GM19455 (cell line): ENCODE measurements around the gene WDR91.
A peak's percentile ranks its signal among the peaks of the same experiment; 100 is the strongest.
"Not testable (repeated sequence)": the region's sequence is repeated elsewhere in the genome, so short reads cannot be mapped to it uniquely, and the experiment has no call there.

Source experiments
- ATAC-seq: cut with Tn5 transposase; IDR thresholded peaks from one replicate; pipeline ENCODE4 v1.9.1; 2021; ENCODE audit not compliant: unreplicated experiment

The WDR91 gene

DNA sequence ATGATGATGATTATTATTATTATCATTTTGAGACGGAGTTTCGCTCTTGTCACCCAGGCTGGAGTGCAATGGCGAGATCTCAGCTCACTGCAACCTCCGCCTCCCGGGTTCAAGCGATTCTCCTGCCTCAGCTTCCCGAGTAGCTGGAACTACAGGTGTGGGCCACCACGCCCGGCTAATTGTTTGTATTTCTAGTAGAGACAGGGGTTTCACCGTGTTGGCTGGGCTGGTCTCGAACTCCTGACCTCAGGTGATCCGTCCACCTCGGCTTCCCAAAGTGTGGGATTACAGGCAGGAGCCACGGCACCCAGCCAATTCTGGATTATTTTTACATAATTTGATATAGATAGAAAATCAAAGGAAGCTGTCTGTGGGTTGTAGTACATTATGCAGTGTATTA lies 22.8 kb upstream of the WDR91 start:
- not testable (repeated sequence) for ATAC-seq

DNA sequence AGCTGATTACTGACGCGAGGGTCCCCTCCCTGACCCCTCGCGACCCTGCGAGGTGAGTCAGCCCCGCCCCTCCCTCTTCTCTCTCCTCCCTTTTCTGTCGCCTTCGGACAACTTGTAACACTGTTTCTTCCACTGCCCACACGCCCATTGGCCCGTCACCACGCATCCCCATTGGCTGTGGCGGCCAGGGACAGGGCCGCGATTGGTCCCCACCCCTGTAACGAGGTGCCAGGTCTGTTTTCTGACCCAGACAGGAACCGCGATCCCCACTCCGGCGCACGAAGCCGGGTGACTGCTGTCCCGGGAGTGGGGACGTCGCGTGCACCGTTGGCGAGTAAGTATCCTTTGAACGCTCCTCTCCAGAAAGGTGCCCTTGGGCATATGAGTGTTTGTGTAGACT lies 22.2 kb upstream of the WDR91 start, which contains the start of gene STRA8:
TSS of gene STRA8 (plus strand) at position 269 of the 400 bp plus-strand sequence. CDS start 6,687 bp downstream, outside the sequence.
- no peak for ATAC-seq

DNA sequence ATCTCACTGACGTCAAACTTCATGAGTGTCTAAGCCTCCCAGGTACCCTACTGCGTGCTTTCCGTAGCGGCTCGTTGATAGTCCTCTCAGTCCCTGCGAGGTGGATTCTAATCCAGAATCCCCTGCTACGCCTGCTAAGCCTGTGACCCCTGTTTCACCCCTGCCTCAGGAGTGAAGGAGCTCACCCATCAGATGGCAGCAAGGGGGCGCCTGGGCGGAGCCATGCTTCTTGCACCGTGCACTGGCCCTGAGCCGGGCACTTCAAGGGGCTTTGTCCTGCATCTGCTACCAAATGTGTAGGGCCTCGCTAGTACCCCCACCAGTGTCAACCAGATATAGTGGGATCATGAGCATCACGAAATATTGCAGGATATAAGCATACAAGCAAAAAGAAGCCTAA lies 21.4 kb upstream of the WDR91 start:
- ATAC-seq, result no peak

DNA sequence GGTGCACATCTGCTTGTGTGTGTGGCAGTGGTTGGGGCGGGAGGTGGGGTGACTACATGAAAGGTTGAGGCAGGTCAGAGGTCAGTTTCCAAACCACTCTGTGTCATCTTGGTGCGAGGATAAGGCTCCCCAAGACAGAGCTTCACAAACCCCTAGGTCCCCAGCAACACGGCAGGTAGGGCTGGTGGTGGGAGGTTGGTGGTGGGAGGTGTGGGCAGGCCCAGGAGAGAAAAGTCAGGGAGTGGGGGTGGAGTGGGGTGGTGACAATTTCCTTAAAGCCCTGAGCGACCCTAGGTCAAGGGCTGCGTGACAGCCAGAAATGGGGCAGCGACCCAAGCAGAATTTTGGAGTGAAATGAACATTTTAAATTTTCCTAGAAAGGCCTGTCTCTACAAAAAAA lies 20.8 kb upstream of the WDR91 start:
- ATAC-seq, result no peak

DNA sequence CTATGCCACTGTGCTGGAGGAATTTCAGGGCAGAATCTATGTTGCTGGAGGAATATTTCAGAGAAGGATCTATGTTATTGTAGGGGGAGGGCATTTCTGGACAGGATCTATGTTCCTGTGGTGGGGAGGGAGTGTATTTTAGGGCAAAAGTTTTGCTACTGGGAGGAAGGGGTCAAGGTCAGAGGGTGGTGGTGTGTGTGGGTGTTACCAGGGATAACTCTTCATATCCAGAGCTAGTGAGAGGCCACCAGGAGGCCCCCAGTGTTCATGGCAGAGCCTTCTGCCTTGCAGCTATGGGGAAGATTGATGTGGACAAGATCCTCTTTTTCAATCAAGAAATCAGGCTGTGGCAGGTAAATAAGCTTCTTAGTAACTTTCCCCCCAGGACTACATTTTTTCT lies 20.4 kb upstream of the WDR91 start:
- no peak for ATAC-seq

DNA sequence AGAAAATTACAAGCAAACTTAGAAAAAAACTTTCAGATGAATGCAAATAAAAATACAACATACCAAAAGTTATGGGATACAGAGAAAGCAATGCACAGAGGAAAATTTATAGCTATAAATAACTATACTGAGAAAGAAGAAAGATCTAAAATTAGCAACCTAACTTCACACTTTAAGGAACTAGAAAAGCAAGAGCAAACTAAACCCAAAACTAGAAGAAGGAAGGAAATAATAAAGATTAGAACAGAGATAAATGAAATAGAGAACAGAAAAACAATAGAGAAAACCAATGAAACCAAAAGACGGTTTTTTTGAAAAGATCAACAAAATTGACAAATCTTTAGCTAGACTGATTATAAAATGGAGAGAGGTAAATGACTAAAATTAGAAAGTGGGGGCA lies 12.7 kb upstream of the WDR91 start:
- no peak for ATAC-seq

DNA sequence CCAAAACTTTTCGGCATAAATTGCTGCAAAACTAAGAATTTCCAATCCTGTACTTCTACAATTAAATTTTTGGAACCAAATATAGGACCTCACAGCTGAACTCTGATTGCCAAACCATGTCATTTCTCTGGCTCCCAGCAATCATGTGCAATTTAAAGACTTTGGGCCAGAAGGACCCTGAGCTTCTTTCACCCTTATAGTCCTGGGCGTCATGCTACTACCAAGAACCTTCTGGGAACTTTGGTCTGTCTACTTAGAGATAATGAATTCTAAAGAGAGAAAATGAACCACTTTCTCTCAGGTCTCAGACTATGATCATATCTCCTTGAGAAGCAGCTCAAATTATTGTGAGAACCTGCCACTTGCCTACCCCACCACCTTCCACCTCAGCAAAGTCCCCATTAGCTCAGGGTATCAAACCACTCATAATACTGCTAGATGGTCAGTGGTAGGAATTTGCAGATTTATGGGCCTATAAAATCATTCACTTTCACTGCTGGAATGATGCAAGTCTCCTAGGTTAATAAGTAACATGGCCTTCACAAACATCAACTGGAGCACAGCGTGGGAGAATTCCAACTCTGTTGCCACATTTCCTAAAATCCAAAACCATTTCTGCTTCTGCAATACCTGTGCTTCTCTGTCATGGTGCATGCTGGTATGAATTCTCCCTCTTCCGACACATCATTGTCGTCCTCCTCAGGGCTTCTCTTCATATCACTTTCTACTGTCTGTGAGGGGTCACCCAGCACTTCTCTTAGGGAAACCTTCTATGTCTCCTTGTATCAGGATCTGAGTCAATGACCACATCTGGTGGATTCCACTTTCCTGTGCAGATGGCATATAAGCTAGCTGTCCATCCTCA lies 6.6 kb upstream of the WDR91 start:
- ATAC-seq, result no peak

DNA sequence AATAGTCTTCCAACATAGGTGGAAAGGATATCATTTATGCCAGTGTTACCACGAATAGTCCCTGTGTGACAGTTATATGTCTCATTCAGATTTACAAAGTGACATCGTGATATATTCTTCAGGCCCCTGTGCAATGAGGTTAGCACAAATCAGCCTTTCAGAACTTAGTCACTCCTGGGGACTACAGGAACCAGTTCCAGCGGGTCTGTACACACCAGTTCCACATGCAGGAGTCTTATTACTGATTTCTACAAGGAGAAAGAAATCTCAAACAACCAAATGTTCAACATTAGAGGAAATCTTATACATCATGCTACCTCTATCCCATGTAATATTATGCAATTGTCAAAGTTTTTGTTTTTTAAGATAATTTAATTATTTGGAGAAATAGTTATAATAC lies 4.4 kb upstream of the WDR91 start:
- no peak for ATAC-seq

DNA sequence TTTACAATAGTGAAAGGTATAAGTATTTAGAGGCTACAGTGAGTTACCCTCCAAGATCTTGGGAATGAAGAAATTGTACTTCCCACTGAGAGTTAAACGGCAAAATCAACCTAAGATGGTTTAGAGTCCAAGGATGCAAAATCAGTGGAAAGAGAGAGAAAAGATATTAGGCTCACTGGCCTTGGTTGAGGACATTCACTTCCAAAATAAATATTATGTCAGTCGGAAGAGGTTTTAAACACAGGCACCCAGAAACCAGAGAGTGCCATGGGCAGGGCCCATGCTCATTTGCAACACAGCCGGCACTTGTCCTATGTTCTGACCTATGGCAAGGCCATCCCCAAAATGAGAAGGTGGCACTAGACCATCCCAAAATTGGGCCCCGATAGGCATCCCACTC lies 3.9 kb upstream of the WDR91 start:
- ATAC-seq, result no peak

DNA sequence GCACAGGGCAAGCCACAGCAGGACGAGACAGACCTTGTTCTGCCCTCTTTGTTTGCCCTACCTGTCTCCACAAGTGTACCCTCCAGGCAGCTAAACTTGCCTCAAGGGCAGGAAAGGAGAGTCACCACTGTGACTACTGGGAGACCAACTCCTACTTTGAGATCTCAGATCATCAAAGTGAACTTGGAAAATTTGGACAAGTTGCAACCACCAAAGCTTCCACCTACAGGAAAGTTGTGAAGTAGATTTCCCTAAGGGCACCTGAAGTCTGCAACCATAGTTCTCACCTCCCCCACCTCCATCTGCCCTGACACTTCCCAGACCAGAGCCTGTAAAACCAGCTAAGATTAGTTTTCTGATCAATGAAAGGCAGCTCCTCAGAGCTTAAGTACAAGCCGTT lies 2.5 kb upstream of the WDR91 start:
- no peak for ATAC-seq

DNA sequence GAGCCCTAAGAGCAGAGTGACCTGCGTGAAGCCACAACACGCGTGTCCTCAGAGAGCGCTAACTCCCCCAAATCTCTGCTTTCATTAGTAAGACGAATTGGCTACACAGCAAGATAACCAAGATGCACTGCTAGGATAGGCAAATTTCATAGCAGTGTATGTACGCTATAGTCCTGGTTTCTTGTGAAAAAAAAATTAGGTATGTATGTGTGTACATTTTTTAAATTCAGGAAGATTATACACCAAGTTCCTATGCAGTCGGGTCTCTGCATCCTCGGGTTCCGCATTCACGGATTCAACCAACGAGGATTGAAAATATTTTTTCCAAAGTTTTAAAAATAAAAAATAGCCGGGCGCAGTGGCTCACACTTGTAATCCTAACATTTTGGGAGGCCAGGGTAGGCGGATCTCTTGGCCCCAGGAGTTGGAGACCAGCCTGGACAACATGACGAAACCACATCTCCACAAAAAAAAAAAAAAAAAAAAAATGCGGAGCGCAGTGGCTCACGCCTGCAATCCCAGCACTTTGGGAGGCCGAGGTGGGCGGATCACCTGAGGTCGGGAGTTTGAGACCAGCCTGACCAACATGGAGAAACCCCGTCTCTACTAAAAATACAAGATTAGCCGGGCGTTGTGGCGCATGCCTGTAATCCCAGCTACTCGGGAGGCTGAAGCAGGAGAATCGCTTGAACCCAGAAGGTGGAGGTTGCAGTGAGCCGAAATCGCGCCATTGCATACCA lies 790 bp upstream of the WDR91 start:
- ATAC-seq, result not testable (repeated sequence)

DNA sequence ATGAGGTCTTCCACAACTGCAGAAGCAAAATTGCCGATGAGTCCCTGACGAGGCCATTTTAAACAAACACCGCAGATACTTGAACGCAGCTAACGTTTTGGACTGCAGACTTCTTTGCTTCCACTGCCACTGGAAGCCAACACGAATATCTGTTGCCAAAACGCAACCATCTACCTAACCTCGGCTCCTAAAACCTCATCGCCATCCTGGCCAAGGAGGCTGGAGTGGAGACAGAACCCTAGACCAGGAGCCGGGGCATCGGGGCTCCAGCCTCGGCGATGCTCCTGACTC lies 493 bp downstream of the WDR91 start:
- no peak for ATAC-seq

DNA sequence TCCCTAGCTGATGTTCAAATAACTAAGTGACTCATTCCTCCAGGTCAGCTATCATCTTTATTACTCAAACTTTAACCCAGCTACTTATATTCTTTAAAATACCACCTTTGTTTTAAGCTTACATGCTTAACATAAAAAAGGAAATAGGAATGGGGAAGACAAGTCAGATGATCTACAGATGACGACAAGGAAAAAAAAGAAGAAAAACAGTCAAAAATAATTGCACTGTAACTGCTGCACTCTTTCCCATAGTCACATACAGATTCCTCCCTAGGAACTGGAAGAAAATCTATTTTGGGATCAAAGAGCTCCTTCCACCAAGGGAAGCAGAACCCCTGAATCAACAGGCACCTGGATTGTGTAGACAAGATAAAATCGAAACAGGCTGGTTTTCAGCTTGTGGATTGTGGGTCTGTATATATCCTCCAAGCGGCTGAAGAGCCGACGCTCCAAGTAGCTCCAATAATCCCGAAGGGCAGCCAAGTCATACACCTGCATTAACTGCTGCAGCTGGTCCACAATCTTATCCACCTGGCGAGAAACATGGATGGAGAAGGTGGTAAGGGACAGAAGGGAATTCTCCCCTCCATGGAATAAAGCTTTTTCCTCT lies 2.0 kb downstream of the WDR91 start:
- no peak for ATAC-seq

DNA sequence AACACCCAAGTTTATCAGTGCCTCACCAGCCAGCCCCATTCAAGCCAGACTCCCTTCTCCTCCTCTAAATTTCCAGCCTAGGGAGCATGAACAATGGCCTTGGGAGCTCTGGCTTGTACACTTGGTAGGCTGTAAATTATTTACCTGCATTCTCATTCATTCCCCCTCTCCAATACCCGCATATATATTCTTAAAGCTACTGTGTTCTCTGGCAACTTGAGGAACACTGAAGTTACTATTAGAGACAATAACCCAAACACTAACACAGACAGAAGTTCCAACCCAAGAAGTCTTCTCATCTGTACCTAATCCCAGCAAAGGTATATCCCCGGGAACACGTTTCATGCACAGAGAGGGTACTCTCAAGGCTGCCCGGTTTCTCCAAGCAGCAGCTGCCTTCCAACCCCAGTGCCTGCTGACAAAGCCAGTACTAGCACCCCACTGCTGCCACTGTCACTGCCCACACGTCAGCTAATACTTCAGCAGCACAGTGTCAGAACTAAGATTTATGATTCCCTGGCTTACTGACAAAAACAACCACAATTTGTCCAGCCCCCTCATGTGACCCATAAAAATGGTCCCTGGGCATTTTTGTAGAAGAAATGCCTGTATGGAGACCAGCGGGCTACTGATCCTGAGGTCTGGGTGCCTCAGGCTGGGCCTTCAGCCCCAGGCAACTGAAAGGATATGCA lies 3.1 kb downstream of the WDR91 start:
- ATAC-seq, result no peak

DNA sequence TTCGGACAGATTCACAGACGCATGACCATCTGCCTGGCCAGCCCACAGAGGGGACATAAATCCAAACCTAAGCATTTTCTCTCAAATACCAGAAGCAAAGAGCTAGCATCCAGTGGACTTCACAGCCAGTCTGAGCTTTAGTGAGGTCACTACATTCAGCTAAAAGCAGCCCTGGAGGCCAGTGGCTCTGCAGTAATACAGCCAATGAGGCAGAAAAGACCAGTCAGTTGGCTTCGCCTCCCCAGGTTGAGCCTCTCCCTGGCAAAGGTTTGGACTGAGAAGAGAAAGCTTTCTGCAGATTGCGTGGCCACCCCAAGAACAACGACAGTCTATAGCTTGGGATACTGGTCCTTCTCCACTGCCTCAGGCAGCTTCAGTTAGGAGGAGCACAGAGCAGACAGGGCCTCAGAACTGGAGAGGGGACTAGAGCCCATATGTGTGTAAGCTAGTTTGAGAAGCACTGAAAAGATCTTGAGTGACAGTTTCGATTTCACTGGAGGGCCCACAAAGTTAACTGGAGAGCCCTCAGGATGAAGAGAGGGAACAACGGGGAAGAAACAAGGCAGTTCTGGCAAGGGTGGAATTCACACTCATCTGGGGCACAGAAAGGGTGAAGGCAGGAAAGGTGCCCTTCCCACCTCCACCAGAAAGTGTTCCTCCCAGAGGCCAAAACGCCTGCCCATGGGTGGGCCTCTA lies 3.8 kb downstream of the WDR91 start:
- ATAC-seq, result no peak

DNA sequence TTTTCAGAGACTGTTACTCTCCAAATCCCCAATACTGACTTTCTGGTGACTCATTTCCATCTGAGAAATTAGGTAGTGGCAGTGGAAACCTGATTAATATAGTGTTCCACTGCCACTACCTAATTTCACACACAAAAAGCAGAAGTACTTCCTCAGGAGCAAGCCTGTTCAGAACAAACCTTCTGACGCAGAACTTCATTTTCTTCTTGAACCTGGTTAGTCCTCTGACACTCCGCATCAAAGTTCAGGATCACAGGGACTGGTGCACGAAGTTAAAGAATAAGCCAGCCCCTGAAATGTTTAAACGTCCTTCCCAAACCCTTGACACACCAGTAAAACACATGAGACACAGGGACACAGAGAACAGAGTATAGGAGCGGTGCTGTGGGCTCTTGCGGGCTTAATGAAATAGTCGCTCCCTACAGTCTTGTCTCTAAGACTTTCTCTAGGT lies 4.4 kb downstream of the WDR91 start:
- ATAC-seq, result peak; percentile 20

DNA sequence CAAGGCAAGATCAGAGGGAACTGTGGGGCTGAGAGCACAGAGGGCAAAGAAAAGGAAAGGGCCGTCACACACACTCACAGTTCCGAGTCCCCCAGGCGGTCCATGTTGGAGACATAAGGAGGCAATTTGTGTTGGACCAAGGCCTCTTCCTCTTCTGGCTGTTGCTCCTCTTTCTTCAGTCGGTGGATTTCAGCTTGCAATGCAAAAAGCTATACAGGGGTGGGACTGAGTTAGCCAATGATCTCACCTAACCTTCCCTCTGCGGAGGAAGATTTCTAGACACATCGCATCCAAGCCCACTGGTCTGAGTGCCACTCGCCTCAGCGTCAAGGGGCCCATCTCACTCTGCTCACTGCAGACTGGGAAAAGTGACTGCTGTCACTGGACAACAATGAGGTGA lies 5.5 kb downstream of the WDR91 start:
- no peak for ATAC-seq

DNA sequence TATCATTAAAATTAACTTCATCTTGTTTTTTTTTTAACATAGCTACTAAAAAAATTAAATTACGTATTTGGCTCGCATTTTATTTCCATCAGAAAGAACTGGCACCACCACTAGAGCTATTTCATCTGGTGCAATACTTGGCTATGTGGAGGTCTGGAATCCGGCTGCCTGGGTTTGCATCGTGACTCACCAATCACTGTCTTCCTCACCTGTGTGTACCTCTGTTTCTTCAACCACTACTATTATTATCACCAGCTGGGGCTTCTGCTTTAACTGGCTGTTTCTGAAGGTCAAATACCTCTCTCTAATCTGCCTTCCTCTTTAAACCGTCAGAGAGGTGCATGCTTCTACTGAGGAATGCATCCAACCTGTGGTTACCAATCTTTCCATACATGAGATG lies 6.5 kb downstream of the WDR91 start:
- ATAC-seq, result no peak

DNA sequence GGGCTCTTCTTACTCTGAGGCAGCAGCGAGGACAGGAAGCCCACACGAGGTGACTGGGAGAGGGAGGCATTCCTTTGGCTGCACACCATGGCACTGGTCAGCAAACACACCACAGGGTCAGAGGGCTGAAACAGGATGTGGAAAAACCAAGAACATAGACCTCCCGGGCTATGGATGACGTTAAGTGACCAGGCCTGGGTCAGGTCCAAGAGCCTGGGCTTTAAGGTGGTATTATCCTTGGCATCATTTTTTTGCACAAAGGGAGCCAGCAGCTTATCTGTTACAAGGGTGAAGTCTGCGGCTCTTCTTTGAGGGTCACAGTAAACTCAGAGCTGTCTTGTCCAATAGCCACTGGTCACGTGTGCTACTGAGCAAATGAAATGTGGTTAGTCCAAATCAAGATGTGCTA lies 7.0 kb downstream of the WDR91 start:
- ATAC-seq, result no peak

DNA sequence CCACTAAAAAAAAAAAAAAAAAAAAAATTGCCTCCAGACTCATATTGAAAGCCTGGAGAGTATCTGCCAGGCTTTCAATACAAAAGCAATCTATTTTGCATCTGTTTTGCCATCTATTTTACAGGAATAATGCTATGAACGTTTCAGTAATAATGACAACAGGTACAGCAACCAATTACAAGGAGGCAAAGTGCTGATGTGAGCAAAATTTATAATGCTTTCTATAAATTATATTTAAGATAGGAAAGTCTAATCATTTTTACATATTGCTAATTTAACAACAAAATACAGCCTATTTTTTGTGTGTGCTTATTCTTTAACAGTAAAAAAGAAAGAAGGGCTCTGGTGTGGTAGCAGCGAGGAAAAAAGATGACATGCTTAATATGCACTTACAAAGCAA lies 10.0 kb downstream of the WDR91 start:
- ATAC-seq, result no peak

DNA sequence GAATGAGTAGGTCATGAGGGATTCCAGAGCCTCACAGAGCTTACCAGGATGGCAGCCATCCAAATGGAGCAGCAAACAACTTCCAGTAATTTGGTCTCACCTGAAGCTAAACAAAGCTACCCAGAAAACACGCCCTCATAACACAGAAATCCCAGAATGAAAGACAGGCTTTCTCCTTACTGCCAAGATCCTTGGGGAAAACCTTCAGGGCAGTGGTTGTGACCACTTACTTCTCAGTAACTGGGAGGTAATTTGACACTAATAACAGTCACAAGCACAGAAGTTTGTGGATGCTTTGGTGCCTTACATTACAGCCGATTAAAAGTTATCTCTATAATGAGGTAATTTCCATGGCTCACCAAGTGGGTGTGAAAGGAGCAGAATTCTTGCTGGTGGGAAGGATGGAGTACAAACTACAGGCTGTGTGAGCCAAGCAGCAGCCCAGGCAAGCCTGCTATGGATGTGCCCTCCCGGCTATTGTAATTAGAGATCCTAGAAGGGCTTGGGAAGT lies 10.4 kb downstream of the WDR91 start:
- ATAC-seq, result no peak
